ENCODE results near the gene BLNK. TPM values are rescaled to one million over a fixed set of nuclear protein-coding genes. Genes with fewer than 3 reads are reported as not detected.

The BLNK gene
- polyA plus RNA-seq, 2 of the 4 experiments (the other 2 are of a cell fraction): not detected

- TF ChIP-seq, protein P1, sequence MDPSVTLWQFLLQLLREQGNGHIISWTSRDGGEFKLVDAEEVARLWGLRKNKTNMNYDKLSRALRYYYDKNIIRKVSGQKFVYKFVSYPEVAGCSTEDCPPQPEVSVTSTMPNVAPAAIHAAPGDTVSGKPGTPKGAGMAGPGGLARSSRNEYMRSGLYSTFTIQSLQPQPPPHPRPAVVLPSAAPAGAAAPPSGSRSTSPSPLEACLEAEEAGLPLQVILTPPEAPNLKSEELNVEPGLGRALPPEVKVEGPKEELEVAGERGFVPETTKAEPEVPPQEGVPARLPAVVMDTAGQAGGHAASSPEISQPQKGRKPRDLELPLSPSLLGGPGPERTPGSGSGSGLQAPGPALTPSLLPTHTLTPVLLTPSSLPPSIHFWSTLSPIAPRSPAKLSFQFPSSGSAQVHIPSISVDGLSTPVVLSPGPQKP (IDR thresholded peaks at IDR 0.05; ENCODE audit: low read depth, low read length): no peak
These were observed 1.2 kb upstream of the BLNK start (continued) for GRCh38 chr10:96272316-96273280.

GRCh38 chr10:96270571-96270970, 798 bp downstream of the BLNK start:
- Histone ChIP-seq H3K4me2 (no peak overlapping the region), H3K9me3 (no peaks in the 10 kb centered on the region), H3K27ac (no peak overlapping the region), H3K4me3 (no peak overlapping the region), H3K4me1 (no peaks in the 10 kb centered on the region)
- POLR2A ChIA-PET: interaction anchor here (0.7 kb wide), 1 partner anchor 64 kb away, joined by 3 read pairs; no protein-coding TSS in a partner anchor
- ATAC-seq (no peak), FAIRE-seq (no peak), DNase-seq (ENCODE audit: low read depth in 1 of 2, low spot score in 1 of 2) (no peak)
- CTCF ChIA-PET: interaction anchor here (0.8 to 1.7 kb wide), 3 partner anchors 21 to 254 kb away, joined by 3 to 6 read pairs (median 4); no protein-coding TSS in a partner anchor
- WGBS (ENCODE audit: missing lambda C conversion rate): 59% methylated on average over 2 of the region's 2 CpGs
- TF ChIP-seq EHF (CRISPR knock-in tag; IDR thresholded peaks at IDR 0.05): no peak
- no peak for TF ChIP-seq JUNB (IDR thresholded peaks at IDR 0.05)
- no peak for TF ChIP-seq TP53 (CRISPR knock-in tag; IDR thresholded peaks at IDR 0.05)

DNA sequence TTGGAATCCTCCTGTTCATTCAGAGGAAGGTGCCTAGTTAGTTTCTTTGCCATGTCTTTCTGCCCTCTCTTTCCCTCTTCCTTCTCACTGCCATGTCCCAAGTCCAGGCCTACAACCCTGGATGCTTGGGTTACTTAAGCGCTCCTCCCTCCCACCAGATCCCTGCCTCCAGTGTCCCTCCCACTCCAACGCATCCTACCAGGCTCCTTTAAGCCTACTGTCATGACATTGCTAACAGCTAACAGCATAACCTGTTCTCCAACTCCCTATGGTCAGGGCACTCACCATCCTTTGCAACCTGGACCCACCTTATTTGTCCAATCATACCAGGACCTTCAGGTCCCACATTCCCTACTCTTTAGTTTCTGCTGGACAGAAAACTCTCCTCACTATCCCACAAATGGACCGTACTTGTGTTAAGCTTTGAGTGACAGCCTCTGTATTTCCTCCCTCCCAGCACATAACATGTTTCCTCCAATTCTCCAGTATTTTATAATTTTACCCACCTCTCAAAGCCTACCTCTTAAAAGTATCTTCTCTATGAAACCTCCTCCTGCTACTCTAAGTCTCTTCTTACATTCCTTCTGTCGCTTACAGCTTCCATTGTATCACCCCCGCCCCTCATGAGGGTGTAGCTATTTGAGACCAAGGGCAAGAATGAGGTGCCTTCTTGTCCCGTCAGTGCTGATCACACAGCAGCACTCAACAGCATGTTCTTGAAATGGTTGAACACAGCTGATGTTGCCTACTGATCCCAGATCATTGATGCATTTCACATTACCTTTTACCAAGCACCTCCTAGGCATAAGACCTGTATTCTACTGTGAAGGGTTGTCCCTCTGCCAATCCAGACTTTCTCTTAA, 1.7 kb downstream of the BLNK start:
- Histone ChIP-seq H3K27ac (no peak overlapping the region), H3K9me3 (no peaks in the 10 kb centered on the region), H3K4me1 (no peaks in the 10 kb centered on the region), H3K4me2 (no peak overlapping the region), H3K4me3 (no peak overlapping the region)
- TF ChIP-seq KDM1A (IDR thresholded peaks at IDR 0.05; ENCODE audit: low read depth) (no peak), CBX2 (IDR thresholded peaks at IDR 0.05; ENCODE audit: borderline replicate concordance, low read depth) (no peak), ZSCAN20 (CRISPR knock-in tag; IDR thresholded peaks at IDR 0.05) (no peak), MYC (IDR thresholded peaks at IDR 0.05; ENCODE audit: borderline replicate concordance, low read length) (no peak), EP300 (IDR thresholded peaks at IDR 0.05) (no peak), PBX3 (IDR thresholded peaks at IDR 0.05) (no peak), KDM5A (IDR thresholded peaks at IDR 0.05) (no peak), SMC3 (IDR thresholded peaks at IDR 0.05) (no peak), ZC3H11A (IDR thresholded peaks at IDR 0.05) (no peak), HMGXB4 (CRISPR knock-in tag; IDR thresholded peaks at IDR 0.05; ENCODE audit: borderline replicate concordance) (no peak), HOXB5 (CRISPR knock-in tag; IDR thresholded peaks at IDR 0.05) (no peak), HDAC2 (IDR thresholded peaks at IDR 0.05) (no peak), RFX5 (IDR thresholded peaks at IDR 0.05) (no peak), TP53 (CRISPR knock-in tag; IDR thresholded peaks at IDR 0.05) (no peak), FOSL2 (IDR thresholded peaks at IDR 0.05) (no peak), FOSL2 (CRISPR knock-in tag; IDR thresholded peaks at IDR 0.05) (no peak), NFE2L2 (conservative IDR thresholded peaks at IDR 0.05; ENCODE audit: low read length) (no peak)
- TF ChIP-seq, protein P2, sequence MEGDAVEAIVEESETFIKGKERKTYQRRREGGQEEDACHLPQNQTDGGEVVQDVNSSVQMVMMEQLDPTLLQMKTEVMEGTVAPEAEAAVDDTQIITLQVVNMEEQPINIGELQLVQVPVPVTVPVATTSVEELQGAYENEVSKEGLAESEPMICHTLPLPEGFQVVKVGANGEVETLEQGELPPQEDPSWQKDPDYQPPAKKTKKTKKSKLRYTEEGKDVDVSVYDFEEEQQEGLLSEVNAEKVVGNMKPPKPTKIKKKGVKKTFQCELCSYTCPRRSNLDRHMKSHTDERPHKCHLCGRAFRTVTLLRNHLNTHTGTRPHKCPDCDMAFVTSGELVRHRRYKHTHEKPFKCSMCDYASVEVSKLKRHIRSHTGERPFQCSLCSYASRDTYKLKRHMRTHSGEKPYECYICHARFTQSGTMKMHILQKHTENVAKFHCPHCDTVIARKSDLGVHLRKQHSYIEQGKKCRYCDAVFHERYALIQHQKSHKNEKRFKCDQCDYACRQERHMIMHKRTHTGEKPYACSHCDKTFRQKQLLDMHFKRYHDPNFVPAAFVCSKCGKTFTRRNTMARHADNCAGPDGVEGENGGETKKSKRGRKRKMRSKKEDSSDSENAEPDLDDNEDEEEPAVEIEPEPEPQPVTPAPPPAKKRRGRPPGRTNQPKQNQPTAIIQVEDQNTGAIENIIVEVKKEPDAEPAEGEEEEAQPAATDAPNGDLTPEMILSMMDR (IDR thresholded peaks at IDR 0.05): no peak
- 47% methylated on average over 6 of the region's 6 CpGs for WGBS (ENCODE audit: missing lambda C conversion rate)
- ChIA-PET CTCF (interaction anchor here (0.7 to 1.5 kb wide), 4 partner anchors 22 to 253 kb away, joined by 3 to 4 read pairs (median 4); no protein-coding TSS in a partner anchor), POLR2A (no interaction called here)
- DNase-seq (ENCODE audit: low read depth in 1 of 2, low spot score in 1 of 2): no peak
- FAIRE-seq: no peak
- no peak for ATAC-seq
